PFSK-1 (cell line): Measurements from ENCODE around the gene TLE3.

ENCODE experiments used
- FOXP2 ChIP-seq: optimal IDR thresholded peaks from 2 replicates; pipeline ENCODE3; 2011; ENCODE audit warnings: borderline replicate concordance, control low read depth, inconsistent platforms; ENCODE audit not compliant: insufficient read depth; ENCODE audit errors: extremely low read length, extremely low read depth
- POLR2AphosphoS5 ChIP-seq: IDR thresholded peaks from 2 replicates; pipeline ENCODE4 v1.6.1; 2012; ENCODE audit warnings: low read depth, mild to moderate bottlenecking, control low read depth, low read length, moderate library complexity
- TAF1 ChIP-seq: IDR thresholded peaks from 2 replicates; pipeline ENCODE4 v1.6.1; 2012; ENCODE audit warnings: low read length, control low read depth, borderline replicate concordance; ENCODE audit not compliant: insufficient read depth
- TF ChIP-seq, protein P1 (sequence below), 2 experiments: IDR thresholded peaks; 2 replicates each; pipeline versions ENCODE4 v1.6.1 to v1.8.0; 2011 to 2012; ENCODE audit warnings: low read depth in 2 of 2, low read length in 2 of 2, control low read depth in 1 of 2, inconsistent platforms in 1 of 2, mild to moderate bottlenecking in 1 of 2, moderate library complexity in 1 of 2; ENCODE audit not compliant: insufficient read depth in 1 of 2

DNA sequence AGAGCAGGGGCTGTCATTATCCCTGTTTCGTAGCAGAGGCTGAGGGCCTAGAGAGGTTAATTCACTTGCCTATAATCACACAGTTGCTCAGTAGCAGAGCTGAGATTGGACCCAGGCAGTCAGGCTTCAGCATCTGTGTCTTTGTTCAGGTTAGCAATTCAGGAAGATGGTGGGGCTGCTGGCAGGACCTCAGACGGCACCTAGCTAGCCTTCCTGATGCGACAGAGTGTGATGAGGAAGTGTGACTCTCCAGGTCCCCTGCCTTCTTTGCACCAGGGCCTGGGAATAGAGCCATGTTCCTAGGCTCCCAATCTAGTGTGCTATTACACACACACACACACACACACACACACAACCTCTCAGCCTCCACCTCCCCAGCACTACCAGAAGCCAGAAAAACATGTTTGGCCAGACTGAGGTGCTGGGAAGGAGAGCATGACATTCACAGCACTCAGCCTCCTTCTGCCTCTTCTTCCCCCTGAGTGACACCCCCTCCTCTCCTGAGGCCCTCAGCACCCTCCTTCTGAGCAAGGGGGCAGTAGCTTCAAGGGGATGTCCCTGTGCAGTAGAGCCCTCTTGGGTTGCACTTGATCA lies 88.9 kb downstream of the TLE3 start:
- TF ChIP-seq, protein P1, sequence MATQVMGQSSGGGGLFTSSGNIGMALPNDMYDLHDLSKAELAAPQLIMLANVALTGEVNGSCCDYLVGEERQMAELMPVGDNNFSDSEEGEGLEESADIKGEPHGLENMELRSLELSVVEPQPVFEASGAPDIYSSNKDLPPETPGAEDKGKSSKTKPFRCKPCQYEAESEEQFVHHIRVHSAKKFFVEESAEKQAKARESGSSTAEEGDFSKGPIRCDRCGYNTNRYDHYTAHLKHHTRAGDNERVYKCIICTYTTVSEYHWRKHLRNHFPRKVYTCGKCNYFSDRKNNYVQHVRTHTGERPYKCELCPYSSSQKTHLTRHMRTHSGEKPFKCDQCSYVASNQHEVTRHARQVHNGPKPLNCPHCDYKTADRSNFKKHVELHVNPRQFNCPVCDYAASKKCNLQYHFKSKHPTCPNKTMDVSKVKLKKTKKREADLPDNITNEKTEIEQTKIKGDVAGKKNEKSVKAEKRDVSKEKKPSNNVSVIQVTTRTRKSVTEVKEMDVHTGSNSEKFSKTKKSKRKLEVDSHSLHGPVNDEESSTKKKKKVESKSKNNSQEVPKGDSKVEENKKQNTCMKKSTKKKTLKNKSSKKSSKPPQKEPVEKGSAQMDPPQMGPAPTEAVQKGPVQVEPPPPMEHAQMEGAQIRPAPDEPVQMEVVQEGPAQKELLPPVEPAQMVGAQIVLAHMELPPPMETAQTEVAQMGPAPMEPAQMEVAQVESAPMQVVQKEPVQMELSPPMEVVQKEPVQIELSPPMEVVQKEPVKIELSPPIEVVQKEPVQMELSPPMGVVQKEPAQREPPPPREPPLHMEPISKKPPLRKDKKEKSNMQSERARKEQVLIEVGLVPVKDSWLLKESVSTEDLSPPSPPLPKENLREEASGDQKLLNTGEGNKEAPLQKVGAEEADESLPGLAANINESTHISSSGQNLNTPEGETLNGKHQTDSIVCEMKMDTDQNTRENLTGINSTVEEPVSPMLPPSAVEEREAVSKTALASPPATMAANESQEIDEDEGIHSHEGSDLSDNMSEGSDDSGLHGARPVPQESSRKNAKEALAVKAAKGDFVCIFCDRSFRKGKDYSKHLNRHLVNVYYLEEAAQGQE (IDR thresholded peaks at IDR 0.05; ENCODE audit: insufficient read depth in 1 of 2, low read depth in 2 of 2, low read length in 2 of 2), result no peak
- no peak for TF ChIP-seq TAF1
- no peak for TF ChIP-seq POLR2AphosphoS5
- TF ChIP-seq FOXP2, result no peak
